Fibroblast of skin of right biceps (primary cell): ENCODE measurements around the gene TIGAR.

Source experiments
- DNase-seq: peaks from one replicate; pipeline ENCODE4 v3.0.0-alpha.2; 2013

TIGAR gene

GRCh38 chr12:4320853-4321701 lies at the start of gene TIGAR:
Gene TIGAR (plus strand): TSS chr12:4321213. CDS start chr12:4321272, 59 bp downstream.
- DNase-seq, result peak; percentile 96

GRCh38 chr12:4271717-4272423 lies 49.1 kb upstream of the TIGAR start:
- DNase-seq, result peak; percentile 45

GRCh38 chr12:4272424-4273272 lies 48.4 kb upstream of the TIGAR start:
- DNase-seq, result no peak

GRCh38 chr12:4273273-4273651 lies 47.8 kb upstream of the TIGAR start:
- DNase-seq, result no peak

GRCh38 chr12:4273652-4274395 lies 47.2 kb upstream of the TIGAR start, which contains the start of gene CCND2:
Gene CCND2 (plus strand): TSS chr12:4273762. CDS start chr12:4274041, 279 bp downstream.
- DNase-seq, result peak; percentile 85

GRCh38 chr12:4274396-4275015 lies 46.5 kb upstream of the TIGAR start:
- no peak for DNase-seq

GRCh38 chr12:4275016-4275869 lies 45.8 kb upstream of the TIGAR start:
- DNase-seq, result peak; percentile 49

GRCh38 chr12:4275870-4276301 lies 45.1 kb upstream of the TIGAR start:
- DNase-seq, result no peak

- peak; percentile 92 for DNase-seq
Observed at GRCh38 chr12:4276524-4277204, 44.3 kb upstream of the TIGAR start.

- no peak for DNase-seq
Observed at GRCh38 chr12:4277205-4277543, 43.8 kb upstream of the TIGAR start.

- no peak for DNase-seq
Observed at GRCh38 chr12:4277857-4278256, 43.2 kb upstream of the TIGAR start.

- DNase-seq, result peak; percentile 33
Observed at GRCh38 chr12:4278329-4279197, 42.5 kb upstream of the TIGAR start.

GRCh38 chr12:4279198-4279690 lies 41.8 kb upstream of the TIGAR start:
- DNase-seq, result no peak

- DNase-seq, result no peak
Observed at GRCh38 chr12:4280351-4281163, 40.5 kb upstream of the TIGAR start.

- no peak for DNase-seq
Observed at GRCh38 chr12:4281173-4281654, 39.8 kb upstream of the TIGAR start.

GRCh38 chr12:4282103-4282891 lies 38.7 kb upstream of the TIGAR start:
- no peak for DNase-seq

- DNase-seq, result no peak
Observed at GRCh38 chr12:4282892-4283511, 38.0 kb upstream of the TIGAR start.
